Fibroblast of skin of abdomen (primary cell): ENCODE results near the gene L2HGDH.
A peak's percentile ranks its signal among the peaks of the same experiment; 100 is the strongest.

ENCODE experiments used
- DNase-seq: peaks from one replicate; pipeline ENCODE4 v3.0.0-alpha.2; 2013

Gene L2HGDH

GRCh38 chr14:50285861-50286260, 26.2 kb downstream of the L2HGDH start:
- no peak for DNase-seq

- DNase-seq, result no peak
Observed at GRCh38 chr14:50272498-50272897, 39.5 kb downstream of the L2HGDH start.

- DNase-seq, result no peak
Observed at GRCh38 chr14:50270932-50271331, 41.1 kb downstream of the L2HGDH start.

- DNase-seq, result no peak
Observed at GRCh38 chr14:50265029-50265428, 47.0 kb downstream of the L2HGDH start.

- no peak for DNase-seq
Observed at GRCh38 chr14:50263321-50263720, 48.7 kb downstream of the L2HGDH start.

GRCh38 chr14:50262865-50263264, 49.2 kb downstream of the L2HGDH start:
- DNase-seq, result no peak

GRCh38 chr14:50260511-50260910, 51.5 kb downstream of the L2HGDH start:
- peak; percentile 33 for DNase-seq

- DNase-seq, result no peak
Observed at GRCh38 chr14:50260072-50260471, 52.0 kb downstream of the L2HGDH start.

- DNase-seq, result no peak
Observed at GRCh38 chr14:50257732-50258131, 54.3 kb downstream of the L2HGDH start.

GRCh38 chr14:50254248-50254647, 57.8 kb downstream of the L2HGDH start:
- DNase-seq, result no peak

- DNase-seq, result no peak
Observed at GRCh38 chr14:50249136-50249775, 62.8 kb downstream of the L2HGDH start.

GRCh38 chr14:50247245-50247644, 64.8 kb downstream of the L2HGDH start:
- DNase-seq, result no peak

- no peak for DNase-seq
Observed at GRCh38 chr14:50242566-50243310, 69.3 kb downstream of the L2HGDH start.

GRCh38 chr14:50242096-50242495, 69.9 kb downstream of the L2HGDH start:
- DNase-seq, result no peak

GRCh38 chr14:50237427-50237826, 74.6 kb downstream of the L2HGDH start:
- DNase-seq, result no peak

- no peak for DNase-seq
Observed at GRCh38 chr14:50233951-50234250, 78.1 kb downstream of the L2HGDH start.

- DNase-seq, result no peak
Observed at GRCh38 chr14:50233166-50233950, 78.7 kb downstream of the L2HGDH start.

- DNase-seq, result no peak
Observed at GRCh38 chr14:50232276-50232642, 79.8 kb downstream of the L2HGDH start.

GRCh38 chr14:50231475-50232275, 80.4 kb downstream of the L2HGDH start, which contains the start of gene SOS2:
SOS2 (minus strand) TSS chr14:50231578; CDS start chr14:50231283, 295 bp downstream.
- peak; percentile 87 for DNase-seq

GRCh38 chr14:50230701-50231474, 81.1 kb downstream of the L2HGDH start:
- peak; percentile 51 for DNase-seq

GRCh38 chr14:50230401-50230700, 81.7 kb downstream of the L2HGDH start:
- DNase-seq, result no peak

- no peak for DNase-seq
Observed at GRCh38 chr14:50229681-50230080, 82.3 kb downstream of the L2HGDH start.
